Measurements from ENCODE around the gene KCNQ1OT1.

The KCNQ1OT1 gene

GRCh38 chr11:2588809-2589537 is 110.8 kb downstream of the KCNQ1OT1 start:
- no peak overlapping the region for H3K9ac ChIP-seq (ENCODE audit: low read depth, low read length)
- no peak overlapping the region for H3K4me3 ChIP-seq (ENCODE audit: low read depth, low read length)
- no peaks in the 10 kb centered on the region for H3K9me3 ChIP-seq (ENCODE audit: control insufficient read depth, insufficient read depth, low read length)
- H3K27ac ChIP-seq (ENCODE audit: low read depth, low read length) = no peak overlapping the region
- peaks cover 99% of the 10 kb centered on the region for H3K27me3 ChIP-seq (ENCODE audit: control insufficient read depth, insufficient read depth, low read length)
- H3K4me1 ChIP-seq (ENCODE audit: control insufficient read depth, insufficient read depth, low read length) = no peaks in the 10 kb centered on the region
- no peaks in the 10 kb centered on the region for H3K36me3 ChIP-seq (ENCODE audit: control insufficient read depth, insufficient read depth, low read length)

- no peaks in the 10 kb centered on the region for H3K36me3 ChIP-seq (ENCODE audit: control insufficient read depth, insufficient read depth, low read length)
- no peaks in the 10 kb centered on the region for H3K9me3 ChIP-seq (ENCODE audit: control insufficient read depth, insufficient read depth, low read length)
- H3K4me3 ChIP-seq (ENCODE audit: low read depth, low read length) = no peak overlapping the region
- H3K27me3 ChIP-seq (ENCODE audit: control insufficient read depth, insufficient read depth, low read length) = peaks cover 99% of the 10 kb centered on the region
- H3K9ac ChIP-seq (ENCODE audit: low read depth, low read length) = no peak overlapping the region
- no peaks in the 10 kb centered on the region for H3K4me1 ChIP-seq (ENCODE audit: control insufficient read depth, insufficient read depth, low read length)
- H3K27ac ChIP-seq (ENCODE audit: low read depth, low read length) = no peak overlapping the region
These were observed 111.6 kb downstream of the KCNQ1OT1 start for GRCh38 chr11:2587976-2588748.

DNA sequence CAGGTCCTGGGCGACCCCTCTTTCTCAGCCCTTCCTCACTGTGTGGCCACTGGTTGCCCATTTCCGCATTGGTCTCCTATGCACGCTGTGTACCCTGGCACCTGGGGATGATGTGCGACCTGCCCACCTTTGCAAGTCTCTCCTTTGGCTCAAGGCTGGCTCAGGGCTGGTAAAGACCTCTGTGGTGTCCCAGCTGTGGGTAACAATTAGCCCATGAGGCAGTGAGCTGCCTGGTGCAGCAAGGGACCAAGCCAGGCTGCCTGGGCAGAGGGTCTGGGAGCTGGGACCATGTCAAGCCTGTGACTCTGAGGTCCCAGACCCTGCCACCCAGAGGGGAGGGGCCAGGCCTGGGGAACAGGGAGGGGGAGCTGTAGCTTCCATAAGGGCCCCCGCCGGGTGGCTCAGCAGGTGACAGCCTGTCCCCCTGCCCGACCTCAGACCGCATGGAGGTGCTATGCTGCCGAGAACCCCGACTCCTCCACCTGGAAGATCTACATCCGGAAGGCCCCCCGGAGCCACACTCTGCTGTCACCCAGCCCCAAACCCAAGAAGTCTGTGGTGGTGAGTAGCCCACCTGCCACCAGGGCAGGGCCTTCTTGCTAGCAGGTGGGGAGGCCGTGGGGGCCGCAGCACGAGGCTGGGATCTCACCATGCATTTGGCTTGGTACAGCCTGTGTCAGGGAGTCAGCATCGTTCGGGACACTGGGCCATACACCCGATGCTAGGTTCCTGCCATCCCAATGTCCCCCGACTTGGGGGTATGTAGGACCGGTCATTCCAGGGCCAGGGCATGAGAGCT is 112.5 kb downstream of the KCNQ1OT1 start:
- Histone ChIP-seq H3K27ac (ENCODE audit: low read depth, low read length) (no peak overlapping the region), H3K27me3 (ENCODE audit: control insufficient read depth, insufficient read depth, low read length) (peaks cover 99% of the 10 kb centered on the region), H3K9me3 (ENCODE audit: control insufficient read depth, insufficient read depth, low read length) (no peaks in the 10 kb centered on the region), H3K9ac (ENCODE audit: low read depth, low read length) (no peak overlapping the region), H3K36me3 (ENCODE audit: control insufficient read depth, insufficient read depth, low read length) (no peaks in the 10 kb centered on the region), H3K4me1 (ENCODE audit: control insufficient read depth, insufficient read depth, low read length) (no peaks in the 10 kb centered on the region), H3K4me3 (ENCODE audit: low read depth, low read length) (no peak overlapping the region)

DNA sequence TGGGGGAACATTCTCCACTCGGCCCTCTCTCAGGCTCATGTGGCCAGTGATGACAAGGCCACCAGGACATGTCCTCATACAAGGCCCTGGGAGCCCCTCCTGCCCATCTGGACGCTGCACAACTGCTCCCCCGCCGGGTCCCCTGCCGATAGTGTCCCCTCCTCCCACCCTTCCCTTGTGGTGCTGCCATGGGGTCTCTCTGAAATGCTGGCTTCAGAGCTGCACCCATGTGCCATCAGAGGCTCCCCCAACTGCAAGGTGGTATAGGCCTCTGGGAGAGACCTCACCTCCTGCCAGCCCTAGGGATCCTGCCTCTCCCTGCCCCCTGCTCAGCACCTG is 113.0 kb downstream of the KCNQ1OT1 start:
- Histone ChIP-seq H3K9ac (ENCODE audit: low read depth, low read length) (no peak overlapping the region), H3K36me3 (ENCODE audit: control insufficient read depth, insufficient read depth, low read length) (no peaks in the 10 kb centered on the region), H3K27me3 (ENCODE audit: control insufficient read depth, insufficient read depth, low read length) (peaks cover 98% of the 10 kb centered on the region), H3K4me1 (ENCODE audit: control insufficient read depth, insufficient read depth, low read length) (no peaks in the 10 kb centered on the region), H3K4me3 (ENCODE audit: low read depth, low read length) (no peak overlapping the region), H3K27ac (ENCODE audit: low read depth, low read length) (no peak overlapping the region), H3K9me3 (ENCODE audit: control insufficient read depth, insufficient read depth, low read length) (no peaks in the 10 kb centered on the region)

DNA sequence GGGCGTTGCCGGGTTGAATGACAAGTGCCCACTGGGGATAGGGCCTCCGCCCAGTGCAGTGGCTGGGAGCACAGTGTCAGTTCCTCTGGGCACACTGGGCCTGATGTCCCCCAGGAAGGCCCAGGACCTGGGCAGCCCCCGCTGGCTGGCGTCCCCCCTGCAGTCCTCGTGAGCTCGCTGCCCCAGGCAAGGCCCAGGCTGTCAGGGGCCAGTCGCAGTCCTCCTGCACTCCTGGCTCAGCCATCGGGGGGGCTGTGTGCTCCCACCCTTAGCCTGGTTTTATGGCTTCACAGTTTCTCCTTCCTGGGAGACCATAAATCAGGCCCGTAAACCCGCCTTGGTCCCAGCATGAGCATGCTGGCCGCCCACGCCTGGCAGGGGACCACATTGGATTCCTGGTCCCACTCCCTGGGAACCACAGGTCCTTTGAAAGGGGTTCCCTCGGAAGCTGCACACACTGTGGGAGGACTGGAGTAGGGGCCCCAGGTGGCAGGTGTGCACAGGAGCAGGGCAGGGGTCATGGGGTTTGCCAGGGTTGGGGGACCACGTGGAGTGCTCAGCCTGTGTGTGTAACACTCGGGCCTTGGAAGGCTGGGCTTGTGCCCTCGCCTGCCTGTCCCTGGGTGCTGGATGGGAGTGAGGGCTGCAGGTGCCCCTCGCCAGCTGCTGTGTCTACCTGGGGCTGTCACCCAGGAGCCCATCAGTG is 113.6 kb downstream of the KCNQ1OT1 start:
- Histone ChIP-seq H3K36me3 (ENCODE audit: control insufficient read depth, insufficient read depth, low read length) (no peaks in the 10 kb centered on the region), H3K4me3 (ENCODE audit: low read depth, low read length) (no peak overlapping the region), H3K4me1 (ENCODE audit: control insufficient read depth, insufficient read depth, low read length) (no peaks in the 10 kb centered on the region), H3K27me3 (ENCODE audit: control insufficient read depth, insufficient read depth, low read length) (peaks cover 94% of the 10 kb centered on the region), H3K9me3 (ENCODE audit: control insufficient read depth, insufficient read depth, low read length) (no peaks in the 10 kb centered on the region), H3K27ac (ENCODE audit: low read depth, low read length) (no peak overlapping the region), H3K9ac (ENCODE audit: low read depth, low read length) (no peak overlapping the region)

DNA sequence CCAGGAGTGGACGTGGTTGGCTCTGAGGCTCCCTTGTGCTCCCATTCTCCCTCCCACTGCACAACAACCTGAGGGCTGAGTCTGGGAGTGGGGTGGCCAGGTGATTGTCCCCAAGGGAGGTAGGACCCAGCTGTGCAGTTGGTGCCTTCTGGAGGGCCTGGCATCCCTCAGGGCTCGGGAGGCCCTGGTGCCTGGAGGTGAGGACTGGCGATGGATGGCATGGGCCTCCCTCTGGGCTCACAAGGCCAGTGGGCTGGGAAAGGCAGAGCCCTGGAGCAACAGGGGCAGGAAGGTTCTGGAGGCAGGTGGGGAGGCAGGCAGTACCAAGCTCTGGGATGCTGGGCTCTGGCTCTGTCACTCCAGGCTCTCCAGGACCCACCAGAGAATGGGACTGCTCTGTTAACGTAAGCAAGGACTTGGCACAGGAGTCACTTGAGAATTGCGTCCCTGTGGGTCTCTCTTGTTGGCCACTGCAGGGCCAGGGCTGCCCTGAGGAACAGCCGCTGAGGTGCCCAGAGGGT is 114.2 kb downstream of the KCNQ1OT1 start:
- H3K27me3 ChIP-seq (ENCODE audit: control insufficient read depth, insufficient read depth, low read length) = peaks cover 88% of the 10 kb centered on the region
- no peaks in the 10 kb centered on the region for H3K9me3 ChIP-seq (ENCODE audit: control insufficient read depth, insufficient read depth, low read length)
- H3K4me1 ChIP-seq (ENCODE audit: control insufficient read depth, insufficient read depth, low read length) = no peaks in the 10 kb centered on the region
- no peak overlapping the region for H3K9ac ChIP-seq (ENCODE audit: low read depth, low read length)
- H3K4me3 ChIP-seq (ENCODE audit: low read depth, low read length) = no peak overlapping the region
- H3K27ac ChIP-seq (ENCODE audit: low read depth, low read length) = no peak overlapping the region
- no peaks in the 10 kb centered on the region for H3K36me3 ChIP-seq (ENCODE audit: control insufficient read depth, insufficient read depth, low read length)

GRCh38 chr11:2584812-2585565 is 114.8 kb downstream of the KCNQ1OT1 start:
- Histone ChIP-seq H3K27ac (ENCODE audit: low read depth, low read length) (no peak overlapping the region), H3K9ac (ENCODE audit: low read depth, low read length) (no peak overlapping the region), H3K27me3 (ENCODE audit: control insufficient read depth, insufficient read depth, low read length) (peaks cover 82% of the 10 kb centered on the region), H3K4me3 (ENCODE audit: low read depth, low read length) (no peak overlapping the region), H3K36me3 (ENCODE audit: control insufficient read depth, insufficient read depth, low read length) (no peaks in the 10 kb centered on the region), H3K9me3 (ENCODE audit: control insufficient read depth, insufficient read depth, low read length) (no peaks in the 10 kb centered on the region), H3K4me1 (ENCODE audit: control insufficient read depth, insufficient read depth, low read length) (no peaks in the 10 kb centered on the region)

DNA sequence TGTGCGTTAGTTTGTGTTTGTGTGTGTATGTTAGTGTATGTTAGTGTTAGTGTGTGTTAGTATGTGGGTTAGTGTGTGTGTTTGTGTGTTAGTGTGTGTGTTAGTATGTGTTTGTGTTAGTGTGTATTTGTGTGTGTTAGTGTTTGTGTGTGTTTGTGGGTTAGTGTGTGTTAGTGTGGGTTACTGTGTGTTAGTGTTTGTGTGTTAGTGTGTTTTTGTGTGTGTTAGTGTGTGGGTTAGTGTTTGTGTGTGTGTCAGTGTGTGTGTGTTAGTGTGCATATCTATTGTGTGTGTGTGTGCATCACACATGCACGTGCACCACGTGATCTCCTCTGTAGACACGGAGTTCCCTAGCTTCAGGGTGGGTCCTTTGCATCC is 115.4 kb downstream of the KCNQ1OT1 start:
- Histone ChIP-seq H3K9ac (ENCODE audit: low read depth, low read length) (no peak overlapping the region), H3K36me3 (ENCODE audit: control insufficient read depth, insufficient read depth, low read length) (no peaks in the 10 kb centered on the region), H3K9me3 (ENCODE audit: control insufficient read depth, insufficient read depth, low read length) (no peaks in the 10 kb centered on the region), H3K4me3 (ENCODE audit: low read depth, low read length) (no peak overlapping the region), H3K4me1 (ENCODE audit: control insufficient read depth, insufficient read depth, low read length) (no peaks in the 10 kb centered on the region), H3K27me3 (ENCODE audit: control insufficient read depth, insufficient read depth, low read length) (peaks cover 79% of the 10 kb centered on the region), H3K27ac (ENCODE audit: low read depth, low read length) (no peak overlapping the region)

DNA sequence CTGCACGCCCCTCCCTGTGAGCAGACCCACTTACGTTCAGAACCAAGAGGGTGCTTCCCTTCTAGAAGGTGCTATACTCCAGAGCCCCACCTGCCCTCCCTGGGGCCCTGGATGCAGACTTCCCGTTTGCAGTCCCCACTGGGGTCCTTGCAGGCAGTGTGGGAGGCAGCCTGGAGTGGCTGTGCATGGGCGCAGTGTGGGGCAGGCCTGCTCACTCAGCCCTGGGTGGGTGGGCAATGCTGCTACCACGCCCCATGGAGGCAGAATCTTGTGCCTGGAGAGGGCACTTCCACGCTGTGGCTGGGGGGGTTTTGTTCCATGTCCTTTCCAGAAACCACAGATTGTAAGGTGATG is 116.2 kb downstream of the KCNQ1OT1 start:
- peaks cover 79% of the 10 kb centered on the region for H3K27me3 ChIP-seq (ENCODE audit: control insufficient read depth, insufficient read depth, low read length)

DNA sequence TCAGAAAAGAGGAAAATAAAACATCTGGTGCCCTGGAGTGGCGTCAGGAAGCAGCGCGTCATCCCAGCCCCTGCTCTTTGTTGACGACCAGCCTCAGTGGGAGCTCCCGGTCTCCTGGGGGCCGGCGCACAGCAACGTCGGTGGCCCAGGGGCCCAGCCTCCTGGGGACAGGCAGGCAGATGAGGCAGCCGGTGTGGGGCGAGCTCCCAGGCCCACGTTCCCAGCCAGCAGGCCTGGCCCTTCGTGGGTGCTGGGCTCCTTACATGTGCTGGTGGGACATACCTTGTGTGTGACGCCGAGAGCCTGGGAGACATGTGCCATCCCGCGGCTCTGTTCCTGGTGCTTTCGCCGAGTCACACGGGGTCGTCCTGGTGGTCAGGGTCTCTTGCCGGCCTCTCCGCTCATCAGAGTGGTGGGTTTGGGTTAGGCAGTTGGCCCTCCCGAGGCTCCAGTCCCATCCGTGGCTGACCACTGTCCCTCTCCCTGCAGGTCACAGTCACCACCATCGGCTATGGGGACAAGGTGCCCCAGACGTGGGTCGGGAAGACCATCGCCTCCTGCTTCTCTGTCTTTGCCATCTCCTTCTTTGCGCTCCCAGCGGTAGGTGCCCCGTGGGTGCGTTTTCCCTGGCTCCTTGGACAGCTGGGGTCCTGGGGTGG is 116.7 kb downstream of the KCNQ1OT1 start:
- Histone ChIP-seq H3K9ac (ENCODE audit: low read depth, low read length) (no peak overlapping the region), H3K9me3 (ENCODE audit: control insufficient read depth, insufficient read depth, low read length) (no peaks in the 10 kb centered on the region), H3K27ac (ENCODE audit: low read depth, low read length) (no peak overlapping the region), H3K27me3 (ENCODE audit: control insufficient read depth, insufficient read depth, low read length) (peaks cover 78% of the 10 kb centered on the region), H3K36me3 (ENCODE audit: control insufficient read depth, insufficient read depth, low read length) (no peaks in the 10 kb centered on the region), H3K4me1 (ENCODE audit: control insufficient read depth, insufficient read depth, low read length) (no peaks in the 10 kb centered on the region), H3K4me3 (ENCODE audit: low read depth, low read length) (no peak overlapping the region)

More for the DNA sequence above, 116.2 kb downstream of the KCNQ1OT1 start:
- H3K4me1 ChIP-seq (ENCODE audit: control insufficient read depth, insufficient read depth, low read length) = no peaks in the 10 kb centered on the region
- no peak overlapping the region for H3K4me3 ChIP-seq (ENCODE audit: low read depth, low read length)
- H3K36me3 ChIP-seq (ENCODE audit: control insufficient read depth, insufficient read depth, low read length) = no peaks in the 10 kb centered on the region
- H3K27ac ChIP-seq (ENCODE audit: low read depth, low read length) = no peak overlapping the region
- no peaks in the 10 kb centered on the region for H3K9me3 ChIP-seq (ENCODE audit: control insufficient read depth, insufficient read depth, low read length)
- H3K9ac ChIP-seq (ENCODE audit: low read depth, low read length) = no peak overlapping the region
